Activated CD4-positive, alpha-beta T cell treated with anti-CD3 and anti-CD28 coated beads, Interleukin-2, amount 50 U/mL, for 16 hours (primary cell): ENCODE measurements around the gene RNF152.
A peak's percentile ranks its signal among the peaks of the same experiment; 100 is the strongest.

Source experiments
- DNase-seq: peaks from one replicate; pipeline ENCODE4 v3.0.0-alpha.2; 2020

RNF152 gene

GRCh38 chr18:61892683-61893308, at the start of gene RNF152:
Gene RNF152, minus strand, starts transcription at chr18:61893007. Its CDS starts 76,544 bp downstream, at chr18:61816463.
- no peak for DNase-seq

DNA sequence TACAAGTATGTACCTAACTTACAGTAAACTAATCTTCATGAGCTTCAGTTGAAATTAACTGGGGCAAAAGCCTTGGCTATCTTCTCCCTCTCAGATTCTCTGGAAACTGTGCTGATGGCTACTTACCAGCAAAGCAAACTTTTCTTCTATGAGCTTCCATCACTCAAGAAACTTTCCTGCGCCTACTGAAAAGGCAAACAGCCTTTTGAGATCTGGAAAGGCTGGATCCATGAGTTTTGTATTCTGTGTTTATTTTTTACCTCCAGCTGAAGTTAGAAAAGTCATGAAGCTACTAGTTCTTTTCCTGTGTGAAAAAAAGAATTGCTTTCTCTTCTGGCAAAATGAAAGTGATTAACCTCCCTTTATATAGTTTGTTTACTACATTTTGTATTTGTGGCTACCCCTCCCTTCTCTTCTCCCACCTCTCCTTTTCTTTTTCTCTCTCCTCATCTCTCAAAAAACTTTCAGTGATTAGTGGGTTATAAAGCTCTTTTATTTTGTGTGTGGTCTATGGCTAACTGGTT, 49.2 kb upstream of the RNF152 start:
- DNase-seq: no peak

DNA sequence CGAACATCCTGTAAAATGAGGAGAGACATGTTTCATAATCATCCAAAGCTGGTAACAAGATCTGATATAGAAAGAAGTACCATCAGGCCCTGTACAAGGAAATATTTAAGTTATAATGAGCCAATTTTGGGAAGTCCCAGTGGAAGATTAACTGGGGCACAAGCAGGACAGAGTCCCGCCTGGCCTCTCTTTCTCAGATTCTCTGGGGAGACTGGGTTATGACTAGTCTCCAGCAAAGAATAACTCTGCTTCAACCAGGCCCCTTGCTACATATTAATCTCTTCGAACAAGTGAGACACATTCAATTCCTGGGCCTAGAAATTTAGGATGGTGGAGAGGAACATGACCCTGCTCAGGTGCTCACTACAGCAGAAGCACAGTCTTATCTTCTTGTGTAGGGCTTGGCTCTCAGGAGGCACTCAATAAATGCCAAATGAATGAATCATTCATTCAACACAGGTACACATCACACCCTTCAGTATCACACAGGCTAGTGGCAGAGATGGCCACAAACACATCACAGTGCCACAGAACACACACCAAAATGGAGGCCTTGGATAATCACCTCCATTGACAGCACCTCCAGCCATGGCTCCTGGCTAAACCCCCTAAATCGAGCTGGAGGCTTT, 46.4 kb upstream of the RNF152 start:
- DNase-seq: no peak

DNA sequence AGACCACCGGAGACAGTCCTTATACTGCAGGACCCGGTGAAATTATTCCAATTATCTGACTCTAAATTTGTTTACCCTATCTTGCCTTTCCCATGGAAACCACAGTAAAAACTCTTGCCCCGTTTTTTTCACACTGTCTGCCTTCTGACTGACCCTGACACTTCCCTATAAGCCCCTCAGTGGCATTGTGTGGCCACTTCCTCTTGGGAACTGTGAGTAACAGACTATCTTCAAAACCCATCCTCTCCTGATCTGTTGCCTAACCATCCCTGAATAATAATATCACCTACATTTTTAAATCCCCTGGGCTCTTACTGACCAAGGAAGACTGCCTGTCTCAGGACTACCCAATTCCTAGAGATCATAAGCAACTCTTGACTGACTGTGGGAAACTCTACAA, 42.6 kb upstream of the RNF152 start:
- no peak for DNase-seq

GRCh38 chr18:61931654-61932379, 39.0 kb upstream of the RNF152 start:
- no peak for DNase-seq

- no peak for DNase-seq
Measured at GRCh38 chr18:61929881-61930640, 37.3 kb upstream of the RNF152 start.

GRCh38 chr18:61926532-61926931, 33.7 kb upstream of the RNF152 start:
- DNase-seq: peak; percentile 42

GRCh38 chr18:61924550-61924949, 31.7 kb upstream of the RNF152 start:
- DNase-seq: no peak

DNA sequence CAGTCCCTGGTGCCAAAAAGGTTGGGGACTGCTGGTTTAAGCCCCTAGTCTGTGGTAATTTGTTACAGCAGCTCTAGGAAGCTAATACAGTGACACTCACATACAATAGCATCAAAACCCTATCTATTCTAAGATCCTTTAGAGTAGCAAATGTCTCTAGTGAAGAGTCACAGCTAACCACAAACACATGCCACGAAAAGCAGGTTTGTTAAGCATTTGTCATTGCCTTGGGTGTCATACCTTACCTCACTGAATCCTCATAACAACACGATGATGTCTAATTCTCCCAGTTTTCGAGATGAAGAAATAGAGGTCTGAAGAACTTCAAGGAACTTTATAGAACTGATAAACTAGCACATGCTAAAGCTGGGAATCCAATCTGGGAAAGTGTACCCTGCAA, 29.6 kb upstream of the RNF152 start:
- no peak for DNase-seq

DNA sequence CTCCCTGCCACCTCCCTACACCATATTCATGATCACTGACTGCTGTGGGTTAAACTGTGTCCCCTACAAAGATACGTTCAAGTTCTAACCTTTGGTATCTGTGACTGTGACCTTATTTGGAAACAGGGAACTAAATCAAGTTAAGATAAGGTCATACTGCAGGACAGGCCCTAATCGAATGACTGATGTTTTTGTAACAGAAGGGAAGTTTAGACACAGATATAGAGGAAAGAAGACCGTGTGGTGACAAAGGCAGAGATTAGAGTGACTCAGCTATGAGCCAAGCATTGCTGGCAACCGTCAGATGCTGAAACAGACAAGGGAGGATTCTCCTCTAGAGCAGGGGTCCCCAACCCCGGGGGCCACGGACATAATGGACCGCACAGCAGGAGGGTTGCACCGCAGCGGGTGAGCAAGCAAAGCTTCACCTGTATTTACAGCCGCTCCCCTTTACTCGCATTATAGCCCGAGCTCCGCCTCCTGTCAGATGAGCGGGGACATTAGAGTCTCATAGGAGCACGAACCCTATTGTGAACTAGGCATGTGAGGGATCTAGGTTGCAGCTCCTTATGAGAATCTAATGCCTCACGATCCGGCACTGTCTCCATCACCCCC, 28.9 kb upstream of the RNF152 start:
- DNase-seq: no peak

- DNase-seq: no peak
Measured at GRCh38 chr18:61917818-61918217, 25.0 kb upstream of the RNF152 start.

DNA sequence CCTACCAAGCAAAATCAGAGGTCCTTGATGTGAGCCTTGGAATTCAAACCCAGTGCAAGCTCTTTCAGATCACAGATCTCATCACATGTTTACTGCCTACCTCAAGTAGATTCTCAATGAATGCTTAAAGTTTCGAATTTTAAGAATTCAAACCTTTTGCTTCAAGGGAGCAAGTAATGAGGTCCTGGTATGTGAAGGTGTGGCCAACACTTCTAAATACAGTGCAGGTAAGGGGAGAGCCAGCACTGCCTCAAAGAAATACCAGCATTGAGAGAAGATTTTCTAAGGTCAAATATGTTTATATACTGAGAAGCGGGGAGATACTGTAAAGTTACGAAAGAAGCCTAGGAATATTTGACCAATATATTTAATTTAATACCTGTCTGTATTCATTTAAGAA, 19.7 kb upstream of the RNF152 start:
- DNase-seq: no peak

DNA sequence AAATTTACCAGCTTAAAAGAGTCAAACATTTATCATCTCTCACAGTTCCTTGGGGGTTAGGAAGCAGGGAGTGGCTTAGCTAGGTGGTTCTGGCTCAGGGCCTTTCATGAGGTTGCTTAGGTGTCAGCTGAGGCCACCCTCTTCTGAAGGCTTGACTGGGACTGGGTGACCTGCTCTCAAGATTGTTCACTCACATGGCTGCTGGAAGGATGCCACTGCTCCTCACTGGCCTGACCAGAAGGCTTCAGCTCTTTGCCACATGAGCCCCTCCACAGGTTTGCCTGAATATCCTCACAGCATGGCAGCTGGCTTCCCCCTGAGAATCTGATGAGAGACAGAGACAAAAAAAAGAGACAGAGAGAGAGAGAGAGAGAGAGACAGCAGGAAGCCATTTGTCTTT, 17.3 kb upstream of the RNF152 start:
- no peak for DNase-seq

GRCh38 chr18:61908661-61909060, 15.9 kb upstream of the RNF152 start:
- no peak for DNase-seq

- peak; percentile 46 for DNase-seq
Measured at GRCh38 chr18:61901323-61901986, 8.6 kb upstream of the RNF152 start.

DNA sequence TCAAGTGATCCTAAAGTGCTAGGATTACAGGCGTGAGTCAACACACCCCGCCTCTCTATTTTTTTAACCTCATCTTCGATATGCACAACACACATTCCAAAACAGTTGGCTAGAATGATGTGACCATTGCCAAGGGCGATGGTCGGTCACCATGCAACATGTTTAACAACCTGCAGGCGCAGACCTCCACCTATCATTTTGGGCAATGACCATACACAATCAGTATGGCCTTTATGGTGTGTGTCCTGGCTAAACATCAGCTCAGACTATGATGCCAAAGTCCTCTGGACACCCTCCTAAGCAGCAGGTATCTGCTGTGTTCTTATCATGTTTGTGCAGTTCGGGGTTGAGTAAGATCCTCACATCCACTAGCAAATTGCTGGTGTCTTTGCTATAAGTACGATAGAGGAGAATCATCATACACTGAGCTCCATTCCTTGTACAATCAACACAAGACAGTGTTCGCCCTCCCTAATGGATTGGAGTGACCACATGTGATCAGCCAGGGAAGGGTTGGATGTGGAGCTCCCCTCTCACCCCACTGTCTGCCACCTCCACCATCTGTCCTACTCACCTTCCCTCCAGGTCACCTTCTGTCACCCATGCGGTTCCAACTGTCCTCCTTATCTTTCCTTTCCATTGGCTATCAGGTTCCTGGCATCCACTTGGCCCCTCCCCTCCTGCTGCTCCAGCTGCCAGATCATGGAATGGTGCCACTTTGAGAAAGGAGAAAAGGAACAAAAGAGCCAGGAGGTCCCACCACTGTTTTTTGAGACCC, 7.9 kb upstream of the RNF152 start:
- DNase-seq: no peak

DNA sequence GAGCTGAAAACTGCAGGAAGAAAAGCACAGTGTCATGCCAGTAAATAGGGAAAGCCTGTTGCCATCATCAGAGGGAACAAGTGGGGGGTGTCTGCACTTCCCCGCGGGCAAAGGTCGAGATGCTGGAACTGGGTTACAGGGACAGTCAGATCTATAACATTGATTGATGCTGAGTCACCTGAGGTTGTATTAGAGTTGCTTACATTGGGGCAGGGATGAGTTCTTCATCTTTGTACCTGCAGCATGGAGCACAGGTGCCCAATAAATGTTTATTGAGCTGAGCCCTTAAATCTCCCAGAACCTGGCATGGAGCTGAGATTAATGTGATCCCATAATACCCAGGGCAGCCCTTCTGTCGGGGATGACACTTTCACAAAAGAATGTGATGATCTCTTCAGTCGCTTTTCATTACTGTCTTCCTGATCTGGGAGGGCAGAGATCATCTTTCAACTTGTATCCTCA, 5.9 kb upstream of the RNF152 start:
- DNase-seq: no peak

- no peak for DNase-seq
Measured at GRCh38 chr18:61896757-61897156, 4.0 kb upstream of the RNF152 start.

DNA sequence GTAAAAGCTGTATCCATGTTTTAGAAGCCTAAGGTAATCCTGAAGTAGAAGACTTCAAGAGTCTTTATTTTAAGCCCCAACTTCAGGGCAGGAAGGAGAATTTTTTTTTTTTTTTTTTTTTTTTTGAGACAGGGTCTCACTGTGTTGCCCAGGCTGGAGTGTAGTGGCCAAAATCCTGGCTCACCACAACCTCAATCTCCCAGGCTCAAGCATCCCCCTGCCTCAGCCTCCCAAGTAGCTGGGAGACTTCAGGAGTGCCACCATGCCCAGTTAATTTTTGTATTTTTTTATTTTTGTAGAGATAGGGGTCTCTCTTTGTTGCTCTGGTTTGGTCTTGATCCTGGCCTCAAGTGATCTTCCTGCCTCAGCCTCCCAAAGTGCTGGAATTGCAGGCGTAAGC, 3.3 kb upstream of the RNF152 start:
- no peak for DNase-seq

GRCh38 chr18:61894751-61895524, 2.1 kb upstream of the RNF152 start:
- no peak for DNase-seq
